GM18508 (cell line): Measurements from ENCODE around the gene TNNT2.

Experiments used
- ATAC-seq: cut with Tn5 transposase; IDR thresholded peaks from one replicate; pipeline ENCODE4 v1.9.1; 2021; ENCODE audit warnings: moderate number of reproducible peaks; ENCODE audit not compliant: insufficient read depth, unreplicated experiment

TNNT2 gene

DNA sequence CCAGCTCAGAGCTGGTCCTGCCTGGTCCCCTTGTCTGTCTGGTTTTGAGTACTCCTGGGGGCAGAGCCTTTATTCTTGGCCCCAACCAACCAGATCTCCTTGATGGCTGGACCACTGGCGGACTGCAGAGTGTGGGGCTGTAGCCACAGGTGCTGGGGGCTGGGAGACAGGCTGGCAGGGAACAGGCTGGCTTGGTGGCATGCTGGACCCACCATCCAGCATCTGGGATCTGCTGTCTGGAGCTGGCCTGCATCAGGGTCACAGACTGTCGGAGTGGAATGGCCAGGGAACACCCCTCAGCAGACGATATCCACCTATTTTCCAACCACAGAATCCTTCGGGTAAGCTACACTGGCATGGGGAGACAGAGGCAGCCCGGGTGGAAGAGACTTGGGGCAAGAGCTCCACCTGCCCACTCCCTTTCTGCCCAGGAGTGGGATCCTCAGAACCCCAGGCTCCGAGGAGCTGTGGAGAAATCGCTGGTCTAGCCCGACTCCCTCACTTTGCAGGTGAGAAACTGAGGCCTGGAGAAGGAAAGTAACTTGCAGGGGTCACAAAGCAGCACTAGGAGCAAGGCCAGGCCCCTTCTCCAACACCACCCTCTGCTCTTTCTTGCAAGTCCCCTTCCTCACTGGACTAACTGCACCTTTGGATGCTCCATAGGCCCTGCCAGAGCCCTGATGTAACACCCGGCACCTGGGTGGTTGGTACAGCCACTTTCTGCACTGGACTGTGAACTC is 40.6 kb downstream of the TNNT2 start:
- no peak for ATAC-seq

DNA sequence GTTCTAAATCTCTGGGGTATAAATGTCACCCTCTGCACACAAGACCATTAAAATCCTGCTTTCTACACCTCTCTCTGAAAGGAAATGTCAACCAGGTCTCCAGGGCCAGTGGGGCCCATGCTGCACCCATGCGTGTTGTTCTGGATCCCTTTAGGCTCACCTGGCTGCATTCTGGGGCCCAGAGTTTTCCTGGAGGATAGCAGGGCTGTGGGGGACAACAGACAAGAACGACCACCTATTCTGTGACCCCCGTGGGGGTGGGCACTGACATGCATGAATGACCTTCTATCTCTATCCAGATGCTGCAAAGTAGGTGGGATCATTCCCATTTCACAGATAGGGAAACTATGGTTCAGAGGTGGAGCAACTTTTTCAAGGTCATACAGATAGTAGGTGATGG is 41.6 kb downstream of the TNNT2 start:
- no peak for ATAC-seq

DNA sequence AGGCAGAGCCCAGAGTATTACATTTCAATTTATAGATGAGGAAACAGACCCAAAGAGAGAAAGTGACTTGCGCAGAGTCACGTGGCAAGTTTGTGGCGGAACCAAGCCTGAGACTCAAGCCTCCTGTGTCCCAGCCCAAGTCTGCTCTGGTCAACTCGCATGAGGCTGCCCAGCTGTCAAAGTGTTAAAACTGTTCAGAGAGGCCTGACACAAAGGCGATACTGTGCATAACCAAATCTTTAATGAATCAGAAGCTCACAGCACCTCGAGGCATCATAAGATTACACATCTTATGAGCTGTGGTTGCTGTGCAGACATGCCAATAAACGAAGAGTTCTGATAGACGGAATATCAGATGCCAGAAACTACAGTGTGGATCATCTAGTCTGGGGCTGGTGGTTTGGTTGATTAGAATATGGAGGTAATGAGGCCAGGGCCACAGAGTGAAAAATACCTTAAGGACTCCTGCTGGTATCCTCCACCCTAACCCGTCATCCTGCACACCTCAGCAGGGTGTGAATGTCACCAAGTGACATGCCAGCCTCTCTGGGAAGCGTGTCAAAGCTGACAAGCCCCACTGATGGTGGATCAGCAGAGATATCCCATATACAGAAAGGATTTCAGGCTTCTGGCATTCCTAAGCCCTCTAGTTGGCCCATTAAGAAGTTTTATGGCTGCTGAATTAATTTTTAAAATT is 42.2 kb downstream of the TNNT2 start:
- ATAC-seq: no peak

DNA sequence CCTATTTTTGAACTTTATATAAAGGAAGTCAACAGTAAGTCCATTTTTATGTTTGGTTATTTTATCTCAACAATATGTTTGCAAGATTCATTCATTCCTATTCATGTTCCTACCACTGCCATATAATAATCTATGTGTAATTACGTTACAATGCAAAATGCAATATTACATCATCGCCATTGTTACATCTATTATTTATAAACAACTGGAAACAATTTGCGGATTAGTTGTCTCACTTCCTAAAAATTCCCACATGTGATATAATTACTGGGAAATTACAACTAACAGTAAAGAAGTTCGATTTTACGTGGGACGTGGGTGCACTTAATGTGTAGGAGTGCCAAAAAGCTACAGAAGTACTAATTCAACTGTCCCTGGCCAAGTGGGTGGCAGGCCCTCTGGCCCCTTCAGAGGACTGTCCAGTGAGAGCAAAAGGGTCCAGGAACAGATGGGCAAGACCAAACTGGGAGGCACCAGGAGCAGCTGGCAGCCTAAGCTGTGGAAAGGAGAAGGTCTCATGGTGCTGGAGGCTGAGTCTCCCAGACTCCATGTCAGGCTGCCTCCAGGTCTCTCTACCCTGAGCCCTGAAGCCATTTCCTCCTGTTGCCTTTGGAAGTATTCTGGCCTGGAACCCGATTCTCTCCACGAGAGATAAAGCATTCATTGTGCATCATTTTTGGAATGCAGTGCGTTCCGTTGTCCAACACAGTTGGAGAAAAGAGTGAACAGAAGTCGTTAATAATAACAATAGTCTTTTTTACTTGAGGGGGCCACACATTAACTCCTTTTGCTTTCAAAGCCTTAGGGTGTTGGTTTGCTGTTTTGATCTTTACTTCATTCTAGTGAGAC is 42.9 kb downstream of the TNNT2 start:
- ATAC-seq: no peak

DNA sequence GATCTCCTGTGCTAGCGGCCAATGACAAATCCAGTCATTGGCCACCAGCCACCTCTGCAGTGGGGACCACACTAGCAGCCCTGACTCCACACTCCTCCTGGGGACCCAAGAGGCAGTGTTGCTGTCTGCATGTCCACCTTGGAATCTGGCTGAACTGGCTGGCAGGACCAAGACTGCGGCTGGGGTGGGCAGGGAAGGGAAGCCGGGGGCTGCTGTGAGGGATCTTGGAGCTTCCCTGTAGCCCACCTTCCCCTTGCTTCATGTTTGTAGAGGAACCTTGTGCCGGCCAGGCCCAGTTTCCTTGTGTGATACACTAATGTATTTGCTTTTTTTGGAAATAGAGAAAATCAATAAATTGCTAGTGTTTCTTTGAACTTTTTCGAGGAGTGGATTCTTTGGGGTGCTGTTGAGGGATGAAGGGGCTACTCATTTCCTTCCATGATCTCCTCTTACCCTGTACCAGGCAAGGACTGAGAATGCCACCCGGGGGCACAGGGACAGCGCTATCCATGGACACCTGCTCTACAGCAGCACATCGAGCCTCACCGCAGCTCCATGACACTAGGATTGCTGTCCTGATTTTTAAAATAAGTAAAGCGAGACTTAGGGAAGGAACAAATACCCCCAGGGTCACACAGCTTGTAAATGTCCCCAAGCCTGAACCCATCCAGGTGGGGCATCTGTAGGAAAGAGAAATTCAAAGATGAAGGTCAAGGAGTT is 44.7 kb downstream of the TNNT2 start:
- ATAC-seq: no peak

DNA sequence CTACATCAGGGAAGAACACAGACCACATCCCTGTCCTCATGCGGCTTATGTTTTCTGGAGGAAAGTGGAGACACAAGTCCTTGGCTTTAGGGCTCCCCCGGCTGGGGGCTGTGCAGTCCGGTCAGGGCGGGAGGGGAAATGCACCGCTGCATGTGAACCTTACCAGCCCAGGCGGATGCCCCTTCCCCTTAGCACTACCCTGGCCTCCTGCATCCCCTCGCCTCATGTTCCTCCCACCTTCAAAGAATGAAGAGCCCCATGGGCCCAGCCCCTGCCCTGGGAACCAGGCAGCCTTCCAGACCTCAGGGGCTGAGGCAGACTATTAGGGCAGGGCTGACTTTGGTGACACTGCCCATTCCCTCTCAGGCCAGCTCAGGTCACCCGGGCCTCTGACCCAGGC is 45.5 kb downstream of the TNNT2 start:
- ATAC-seq: no peak

DNA sequence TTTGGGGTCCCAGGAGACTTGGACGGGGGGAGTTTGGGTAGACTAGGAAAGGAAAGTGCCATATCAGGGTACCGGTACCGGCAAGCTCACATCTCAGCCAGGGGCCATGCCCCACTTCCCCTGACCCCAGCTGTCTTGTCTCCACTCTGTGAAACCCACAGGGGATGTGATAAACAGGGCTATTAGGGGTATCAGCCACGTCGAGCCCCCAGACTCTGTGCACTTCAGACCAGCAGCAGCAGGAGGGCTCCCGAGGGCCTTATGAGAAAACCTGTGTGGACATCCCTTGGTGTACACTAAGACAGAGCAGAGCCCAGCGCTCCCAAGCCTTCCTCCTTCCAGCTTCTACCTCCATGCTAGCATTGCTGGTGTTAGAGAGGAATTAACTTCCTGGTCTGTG is 46.3 kb downstream of the TNNT2 start:
- ATAC-seq: no peak

DNA sequence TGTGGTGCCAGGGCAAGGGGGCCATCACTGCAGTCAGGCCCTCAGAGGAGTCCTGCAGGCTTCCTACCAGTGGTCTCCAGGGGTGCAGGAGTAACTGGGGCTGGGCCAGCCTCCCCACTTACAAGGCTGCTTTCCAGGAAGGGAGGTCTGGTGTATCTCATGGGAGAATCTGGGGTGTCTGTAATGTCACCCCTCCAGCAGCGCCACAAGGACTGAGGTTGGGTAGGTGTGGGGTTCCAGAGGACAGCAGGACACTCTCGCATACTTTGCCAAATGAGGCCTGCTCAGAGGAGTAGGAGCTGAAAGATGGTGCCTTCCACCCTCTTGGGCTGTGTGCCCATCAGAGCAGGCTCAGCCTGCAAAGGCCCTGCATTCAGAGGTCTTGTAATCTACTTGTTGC is 46.9 kb downstream of the TNNT2 start:
- no peak for ATAC-seq

DNA sequence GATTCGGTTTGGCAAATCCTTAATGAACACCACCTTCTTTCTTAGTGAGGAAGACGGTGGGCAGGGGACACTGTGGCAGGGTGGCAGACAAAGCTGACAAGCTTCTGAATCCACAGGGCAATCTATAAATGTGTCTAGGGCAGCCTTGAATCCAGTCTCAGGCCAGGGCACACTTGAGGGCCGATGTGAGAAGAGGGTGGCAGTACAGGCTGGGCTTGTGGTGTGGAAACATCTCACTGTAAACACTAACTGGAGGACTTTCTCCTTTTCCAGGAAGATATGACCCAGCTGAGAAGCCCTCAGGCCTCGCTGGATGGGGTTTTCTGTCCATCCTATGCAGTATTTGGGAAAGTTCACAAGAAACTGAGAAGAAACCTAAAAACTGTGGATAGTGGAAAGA is 47.7 kb downstream of the TNNT2 start:
- ATAC-seq: no peak

DNA sequence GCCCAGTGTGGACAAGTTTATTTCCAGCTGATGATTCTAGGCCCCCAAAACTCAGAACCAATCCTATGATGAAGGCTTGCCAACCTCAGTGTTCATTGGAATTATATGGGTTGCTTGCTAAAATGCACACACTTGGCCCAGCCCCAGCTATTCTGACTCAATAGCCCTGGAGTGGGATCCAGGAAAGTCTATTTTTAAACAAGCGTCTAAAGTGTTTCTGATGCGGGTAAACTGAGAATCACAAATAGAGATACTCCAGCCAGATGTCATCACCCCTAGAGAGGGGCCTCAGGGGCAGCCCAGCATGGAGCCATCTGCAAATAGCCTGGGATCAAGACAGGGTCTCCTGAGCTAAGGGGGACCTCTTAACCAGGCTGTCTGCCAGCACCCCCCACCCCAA is 48.2 kb downstream of the TNNT2 start:
- no peak for ATAC-seq

DNA sequence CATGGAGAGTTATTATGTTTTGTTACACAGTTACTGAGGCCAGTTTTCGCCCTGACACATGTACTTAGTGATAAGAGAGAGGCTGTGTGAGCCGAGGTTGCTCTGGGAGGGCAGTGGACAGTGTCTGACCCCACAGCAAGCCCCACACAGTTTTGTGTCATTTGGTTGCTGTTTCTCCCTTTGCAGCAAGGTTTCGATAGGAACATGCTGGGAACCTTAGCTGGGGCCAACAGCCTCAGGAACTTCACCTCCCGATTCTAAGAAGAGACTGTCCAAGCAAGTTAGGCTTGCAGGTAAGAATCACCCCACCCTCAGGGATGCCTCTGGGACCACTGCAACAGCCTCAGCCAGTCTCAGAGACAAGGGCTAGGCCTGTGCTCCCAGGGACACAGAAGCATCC is 48.9 kb downstream of the TNNT2 start:
- ATAC-seq: no peak

DNA sequence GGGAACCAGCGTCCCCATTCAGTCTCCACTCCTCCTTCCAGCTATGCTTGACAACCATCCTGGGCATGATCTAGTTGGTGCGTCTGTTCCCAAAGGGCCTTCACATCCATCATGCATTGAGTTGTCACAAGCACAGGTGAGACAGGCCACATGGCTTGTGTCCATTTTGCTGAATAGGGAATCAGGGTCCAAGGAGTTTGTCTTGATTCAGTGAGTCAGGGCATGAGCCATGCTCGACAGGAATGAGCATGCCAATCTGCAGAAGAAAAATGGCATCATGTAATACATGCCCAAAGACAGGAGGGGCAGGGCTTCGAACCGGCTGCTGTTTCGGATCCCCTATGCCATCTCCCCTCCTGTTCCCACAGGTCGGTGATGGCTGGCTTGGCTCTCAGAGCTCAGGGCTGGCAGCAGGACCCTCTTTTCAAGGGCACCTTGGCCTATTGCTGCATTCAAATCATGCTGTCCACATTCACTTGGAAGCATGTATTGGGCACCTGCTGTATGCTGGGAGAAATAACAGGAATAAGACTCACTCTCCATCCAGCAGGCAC is 49.7 kb downstream of the TNNT2 start:
- no peak for ATAC-seq

DNA sequence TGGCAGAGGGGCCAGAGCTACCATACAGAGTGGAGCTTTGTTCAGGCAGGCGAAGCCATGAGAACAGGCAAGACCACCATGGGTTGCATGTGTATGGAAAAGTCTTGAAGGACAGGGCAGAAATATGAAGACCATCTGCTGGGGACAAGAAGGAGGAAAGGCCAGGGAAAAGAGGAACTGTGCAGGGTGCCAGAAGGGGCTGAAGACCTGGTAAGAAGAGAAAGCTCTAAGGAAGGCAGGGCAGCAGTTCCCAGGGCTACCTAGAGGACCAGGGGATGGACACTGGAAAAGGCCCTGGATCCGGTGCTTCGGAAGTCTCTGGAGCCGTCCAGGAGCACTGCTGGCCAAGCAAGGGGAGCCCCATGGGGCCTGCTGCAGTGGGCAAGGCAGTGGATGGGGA is 50.8 kb downstream of the TNNT2 start:
- ATAC-seq: no peak

DNA sequence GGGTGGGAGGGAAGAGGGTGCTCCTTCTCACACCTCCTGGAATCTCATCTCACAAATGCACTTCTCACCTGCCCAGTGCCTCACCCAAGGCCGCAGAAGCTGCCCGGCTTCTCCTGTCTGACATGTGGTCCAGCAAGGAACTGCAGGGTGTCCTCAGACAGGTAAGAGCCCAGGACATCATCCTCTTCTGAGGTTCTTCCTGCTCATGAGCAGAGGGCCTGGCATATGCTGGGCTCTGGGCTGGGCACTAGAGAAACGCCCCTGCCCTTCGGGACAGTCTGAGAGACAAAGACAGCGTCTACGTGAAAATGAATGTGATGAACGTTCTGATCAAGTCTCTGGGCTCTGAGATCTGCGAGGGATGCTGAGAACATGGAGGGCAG is 51.8 kb downstream of the TNNT2 start:
- ATAC-seq: no peak

DNA sequence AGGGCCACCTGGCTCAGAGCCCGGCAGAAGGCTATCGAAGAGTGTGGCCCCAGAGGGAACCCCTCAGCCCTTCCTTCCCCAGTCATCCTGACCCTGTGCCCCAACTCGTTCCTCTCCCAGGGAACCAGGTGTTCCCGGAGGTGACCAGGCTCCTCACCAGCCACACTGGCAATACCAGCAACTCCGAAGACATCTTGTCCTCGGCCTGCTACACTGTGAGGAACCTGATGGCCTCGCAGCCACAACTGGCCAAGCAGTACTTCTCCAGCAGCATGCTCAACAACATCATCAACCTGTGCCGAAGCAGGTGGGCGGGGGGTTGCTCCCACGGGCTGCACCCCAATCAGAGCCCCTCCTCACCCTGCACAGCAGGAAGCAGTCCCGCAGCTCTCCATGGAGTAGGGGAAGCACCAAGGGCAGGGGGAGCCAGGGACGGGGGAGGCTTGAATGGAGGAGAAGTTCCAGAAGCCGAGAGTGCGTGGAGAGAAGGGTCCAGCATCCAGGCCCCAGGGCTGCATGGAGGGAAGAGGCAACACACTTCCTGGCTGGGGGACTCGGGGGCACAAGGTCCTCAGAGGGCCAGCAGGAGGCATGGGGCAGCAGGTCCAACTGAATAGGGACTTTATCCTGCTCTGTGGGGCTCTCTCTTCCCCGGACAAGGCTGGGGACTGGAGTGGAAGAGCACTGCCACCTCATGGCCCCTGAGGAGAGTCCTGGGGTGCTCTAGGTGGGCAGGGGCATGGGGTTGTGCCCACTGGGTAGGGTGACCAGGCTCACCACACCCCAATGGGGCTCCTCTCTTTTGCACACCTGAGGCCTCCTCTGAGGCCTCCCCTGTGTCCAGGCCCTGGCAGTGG is 52.4 kb downstream of the TNNT2 start:
- no peak for ATAC-seq

DNA sequence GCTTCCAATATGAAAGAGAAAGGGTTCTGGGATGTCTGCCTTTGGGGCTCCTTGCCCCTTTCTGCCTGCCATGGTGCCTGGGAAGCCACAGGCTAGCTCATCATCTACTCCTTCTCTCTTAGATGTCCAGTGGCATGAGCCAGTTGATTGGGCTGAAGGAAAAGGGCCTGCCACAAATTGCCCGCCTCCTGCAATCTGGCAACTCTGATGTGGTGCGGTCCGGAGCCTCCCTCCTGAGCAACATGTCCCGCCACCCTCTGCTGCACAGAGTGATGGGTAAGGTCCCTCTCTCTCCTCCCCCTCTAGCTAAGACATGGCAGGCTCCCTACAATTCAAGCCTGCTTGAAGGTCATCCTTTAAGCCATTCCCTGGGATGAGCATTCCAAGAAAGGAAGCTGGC is 53.2 kb downstream of the TNNT2 start:
- ATAC-seq: no peak

DNA sequence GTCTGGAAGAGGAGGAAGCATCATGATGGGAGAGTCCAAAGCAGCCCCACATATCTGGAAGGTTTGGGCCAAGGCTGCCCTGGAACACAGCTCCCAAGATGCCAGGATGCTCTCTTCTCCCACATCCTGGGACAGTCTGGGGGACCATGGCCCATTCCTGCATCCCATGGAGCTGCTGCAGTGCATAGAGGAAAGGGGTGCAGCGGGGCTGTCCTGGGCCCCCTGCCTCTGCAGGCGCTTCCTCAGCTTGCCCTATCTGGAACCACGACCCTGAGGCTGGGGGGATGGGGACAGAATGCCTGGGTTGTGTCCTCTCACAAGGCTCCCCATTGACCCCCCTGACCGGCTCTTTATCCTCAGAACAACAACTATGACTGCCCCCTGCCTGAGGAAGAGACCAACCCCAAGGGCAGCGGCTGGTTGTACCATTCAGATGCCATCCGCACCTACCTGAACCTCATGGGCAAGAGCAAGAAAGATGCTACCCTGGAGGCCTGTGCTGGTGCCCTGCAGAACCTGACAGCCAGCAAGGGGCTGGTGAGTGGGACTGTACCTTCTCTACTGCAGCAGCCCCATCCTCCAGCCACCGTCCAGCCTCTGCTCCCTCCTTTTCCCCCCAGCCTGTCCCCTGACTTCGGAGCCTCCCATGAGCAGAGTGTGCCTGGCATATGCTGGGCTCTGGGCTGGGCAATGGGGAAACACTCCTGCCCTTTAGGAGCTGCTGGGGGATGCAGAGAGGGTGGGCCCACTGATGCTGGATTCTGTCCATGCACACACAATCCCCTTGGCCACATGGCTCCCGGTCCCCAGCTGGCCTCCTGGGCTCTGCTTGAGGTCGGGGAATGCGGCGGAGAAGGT is 54.6 kb downstream of the TNNT2 start:
- ATAC-seq: no peak

DNA sequence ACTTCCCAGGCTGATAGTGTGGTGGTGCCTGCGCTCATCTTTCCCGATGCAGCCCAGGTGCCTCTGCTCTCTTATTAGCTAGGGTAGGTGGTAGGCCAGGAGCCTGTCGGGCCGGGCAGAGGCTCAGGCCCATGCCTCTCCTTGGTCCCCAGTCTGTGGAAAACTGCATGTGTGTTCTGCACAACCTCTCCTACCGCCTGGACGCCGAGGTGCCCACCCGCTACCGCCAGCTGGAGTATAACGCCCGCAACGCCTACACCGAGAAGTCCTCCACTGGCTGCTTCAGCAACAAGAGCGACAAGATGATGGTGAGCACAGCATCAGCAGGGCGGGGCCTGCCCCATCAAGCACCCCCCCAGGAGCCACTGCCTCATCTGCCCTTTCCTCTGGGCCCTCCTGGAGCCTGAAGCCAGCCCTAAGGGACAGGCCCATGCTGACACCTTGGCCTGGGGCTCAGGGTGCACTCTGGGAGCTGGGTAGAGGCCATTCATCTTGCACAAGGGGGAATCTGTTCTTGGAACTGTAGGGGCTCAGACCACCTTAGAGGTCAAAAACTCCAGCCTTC is 55.6 kb downstream of the TNNT2 start:
- no peak for ATAC-seq
